ENCODE results near the gene LINGO4. TPM values are rescaled to one million over a fixed set of nuclear protein-coding genes. Genes with fewer than 3 reads are reported as not detected.

The LINGO4 gene
- total and polyA plus RNA-seq, 2 of the 13 experiments (the other 11 are each of a cell fraction or from before 2014, with no cell fraction given): 0.02 to 0.05 TPM

GRCh38 chr1:151762941-151763921 lies 42.0 kb downstream of the LINGO4 start, which contains the start of gene MRPL9 (continued):
- TF ChIP-seq E2F2 (CRISPR knock-in tag; IDR thresholded peaks at IDR 0.05; ENCODE audit: borderline replicate concordance): peak; percentile 62; the same call in 1 of the 2 replicates
- TF ChIP-seq GZF1 (CRISPR knock-in tag; IDR thresholded peaks at IDR 0.05): peak; percentile 93
- TF ChIP-seq ZNF354B (CRISPR knock-in tag; IDR thresholded peaks at IDR 0.05): no peak
- TF ChIP-seq RERE (CRISPR knock-in tag; IDR thresholded peaks at IDR 0.05; ENCODE audit: low read depth): no peak
- no peak for TF ChIP-seq MIER2 (CRISPR knock-in tag; IDR thresholded peaks at IDR 0.05)
- TF ChIP-seq SMAD1 (CRISPR knock-in tag; IDR thresholded peaks at IDR 0.05; ENCODE audit: borderline replicate concordance, low read depth): peak; percentile 55; the same call in 1 of the 2 replicates
- 0 out of 2 replicates have a peak, but pooled peaks have one; percentile 24 for TF ChIP-seq TOE1 (CRISPR knock-in tag; IDR thresholded peaks at IDR 0.05)
- no peak for TF ChIP-seq MAZ (IDR thresholded peaks at IDR 0.05; ENCODE audit: borderline replicate concordance, low read depth, low read length)
- peak; percentile 66; the same call in 1 of the 2 replicates for TF ChIP-seq MAZ (CRISPR knock-in tag; IDR thresholded peaks at IDR 0.05; ENCODE audit: low read depth)
- peak; percentile 38; the same call in 1 of the 2 replicates for TF ChIP-seq KDM3A (CRISPR knock-in tag; IDR thresholded peaks at IDR 0.05; ENCODE audit: low read depth)
- TF ChIP-seq ZNF788 (CRISPR knock-in tag; IDR thresholded peaks at IDR 0.05; ENCODE audit: borderline replicate concordance): peak; percentile 63; the same call in 1 of the 2 replicates
- TF ChIP-seq GTF2F1 (IDR thresholded peaks at IDR 0.05; ENCODE audit: low read length): peak; percentile 62; the same call in 1 of the 2 replicates
- peak; percentile 75; the same call in 1 of the 2 replicates for TF ChIP-seq RNF219 (CRISPR knock-in tag; IDR thresholded peaks at IDR 0.05)
- 0 out of 2 replicates have a peak, but pooled peaks have one; percentile 73 for TF ChIP-seq MLXIP (CRISPR knock-in tag; IDR thresholded peaks at IDR 0.05; ENCODE audit: borderline replicate concordance)
- peak; percentile 89 for TF ChIP-seq GABPB1 (CRISPR knock-in tag; IDR thresholded peaks at IDR 0.05)

All from HepG2 (cell line).